MM.1S (cell line): ENCODE results near the gene MTCL1.

Experiments used
- CTCF ChIP-seq: fragments of 300-600 bp; sonication (generic); IDR thresholded peaks from 2 replicates; pipeline ENCODE4 v1.5.1; 2016; ENCODE audit warnings: antibody characterized with exemption, low read length, mixed read lengths
- EZH2 ChIP-seq: fragments of 300-600 bp; sonication (generic); optimal IDR thresholded peaks from 2 replicates; pipeline ENCODE3; 2017; ENCODE audit warnings: low read depth, mild to moderate bottlenecking, antibody characterized with exemption, low read length, mixed read lengths
- EZH2phosphoT487 ChIP-seq: fragments of 300-600 bp; sonication (generic); IDR thresholded peaks from 2 replicates; pipeline ENCODE4 v1.6.1; 2018; ENCODE audit warnings: antibody characterized with exemption, low read length

GRCh38 chr18:8860845-8861642 is 155.7 kb downstream of the MTCL1 start:
- TF ChIP-seq EZH2 (no peak), CTCF (no peak), EZH2phosphoT487 (no peak)
